NCI-H345 (cell line): Measurements from ENCODE around the gene TSGA10IP.
"Not testable (repeated sequence)": the region's sequence is repeated elsewhere in the genome, so short reads cannot be mapped to it uniquely, and the experiment has no call there.

Experiments used
- DNase-seq: peaks from one replicate; lab custom pipeline; 2025; lab: John Stamatoyannopoulos, UW

TSGA10IP gene

DNA sequence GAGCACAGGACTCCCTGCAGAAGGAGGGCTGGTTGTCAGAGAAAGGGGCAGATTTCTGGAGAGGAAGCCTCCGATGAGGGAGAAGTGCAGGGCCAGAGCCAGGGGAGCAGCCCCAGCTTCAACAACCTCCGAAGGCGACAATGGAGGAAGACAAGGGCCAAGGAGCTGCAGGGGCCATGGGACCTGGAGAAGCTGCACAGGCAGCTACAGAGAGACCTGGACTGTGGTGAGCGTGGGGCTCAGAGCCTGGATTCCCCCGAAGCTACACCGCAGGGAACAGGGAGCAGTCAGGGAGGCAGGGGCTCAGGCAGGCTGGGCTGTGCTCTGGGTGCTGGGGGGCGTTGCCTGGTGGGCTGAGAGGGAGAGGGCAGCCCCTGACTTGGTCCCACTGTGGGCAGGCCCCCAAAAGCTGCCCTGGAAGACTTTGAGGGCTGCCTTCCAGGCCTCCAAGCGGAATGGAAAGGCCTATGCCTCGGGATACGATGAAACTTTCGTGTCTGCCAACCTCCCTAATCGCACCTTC lies 2.4 kb downstream of the TSGA10IP start:
- DNase-seq = no peak

DNA sequence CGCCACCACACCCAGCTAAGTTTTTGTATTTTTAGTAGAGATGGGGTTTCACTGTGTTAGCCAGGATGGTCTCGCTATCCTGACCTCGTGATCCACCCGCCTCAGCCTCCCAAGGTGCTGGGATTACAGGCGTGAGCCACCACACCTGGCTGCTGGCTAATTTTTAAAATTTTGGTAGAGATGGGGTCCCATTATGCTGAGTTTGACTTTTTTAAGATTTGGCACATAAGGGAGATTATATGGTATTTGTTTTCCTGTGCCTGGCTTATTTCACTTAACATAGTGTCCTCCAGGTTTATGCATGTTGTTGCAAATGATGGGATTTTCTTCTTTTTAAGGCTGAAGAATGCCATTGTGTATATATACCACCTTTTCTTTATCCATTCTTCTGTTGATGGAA lies 5.4 kb downstream of the TSGA10IP start:
- DNase-seq = not testable (repeated sequence)

DNA sequence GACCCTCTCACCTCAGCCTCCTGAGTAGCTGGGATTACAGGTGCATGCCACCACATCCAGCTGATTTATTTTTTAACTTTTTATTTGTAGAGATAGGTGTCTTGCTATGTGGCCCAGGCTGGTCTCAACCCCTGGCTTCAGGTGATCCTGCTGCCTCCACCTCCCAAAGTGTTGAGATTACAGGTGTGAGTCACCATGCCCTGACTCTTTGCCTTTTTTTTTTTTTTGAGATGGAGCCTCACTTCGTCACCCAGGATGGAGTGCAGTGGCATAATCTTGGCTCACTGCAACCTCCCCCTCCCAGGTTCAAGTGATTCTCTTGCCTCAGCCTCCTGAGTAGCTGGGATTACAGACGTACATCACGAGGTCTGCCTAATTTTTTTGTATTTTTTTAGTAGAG lies 6.4 kb downstream of the TSGA10IP start:
- not testable (repeated sequence) for DNase-seq

DNA sequence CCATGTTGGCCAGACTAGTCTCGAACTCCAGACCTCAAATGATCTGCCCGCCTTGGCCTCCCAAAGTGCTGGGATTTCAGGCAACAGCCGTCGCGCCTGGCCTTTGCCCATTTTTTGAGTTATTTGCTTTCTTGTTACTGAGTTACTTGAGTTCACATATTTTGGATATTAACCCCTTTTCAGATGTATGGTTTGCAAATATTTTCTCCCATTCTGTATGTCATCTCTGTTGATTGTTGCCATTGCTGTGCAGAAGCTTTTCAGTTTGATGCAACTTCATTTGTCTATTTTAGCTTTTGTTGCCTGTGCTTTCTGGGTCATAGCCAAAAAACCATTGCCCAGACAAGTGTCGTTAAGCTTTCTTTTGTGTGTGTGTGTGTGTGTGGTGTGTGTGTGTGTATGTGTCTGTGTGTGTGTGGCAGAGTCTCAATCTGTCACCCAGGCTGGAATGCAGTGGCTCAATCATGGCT lies 6.8 kb downstream of the TSGA10IP start:
- DNase-seq = no peak

DNA sequence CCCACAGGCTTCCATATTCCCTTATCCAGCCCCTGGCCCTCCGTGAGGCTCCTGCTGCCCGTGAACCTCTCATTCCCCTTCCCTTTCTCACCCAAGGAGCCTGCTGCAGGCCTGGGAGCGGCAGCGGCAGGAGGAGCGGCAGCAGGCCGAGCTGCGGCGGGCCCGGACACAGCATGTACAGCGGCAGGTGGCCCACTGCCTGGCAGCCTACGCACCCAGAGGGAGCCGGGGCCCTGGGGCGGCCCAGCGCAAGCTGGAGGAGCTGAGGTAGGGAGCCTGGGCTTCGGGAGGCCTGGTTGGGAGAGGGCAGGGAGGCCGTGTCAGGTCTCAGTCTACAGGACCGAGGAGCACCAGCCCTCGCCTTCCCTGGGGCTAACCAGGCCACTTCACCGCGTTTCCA lies 8.2 kb downstream of the TSGA10IP start:
- DNase-seq = no peak

- no peak for DNase-seq
Measured at GRCh38 chr11:65954771-65955170, 9.5 kb downstream of the TSGA10IP start.

GRCh38 chr11:65958291-65958690 lies 13.0 kb downstream of the TSGA10IP start:
- DNase-seq = no peak

DNA sequence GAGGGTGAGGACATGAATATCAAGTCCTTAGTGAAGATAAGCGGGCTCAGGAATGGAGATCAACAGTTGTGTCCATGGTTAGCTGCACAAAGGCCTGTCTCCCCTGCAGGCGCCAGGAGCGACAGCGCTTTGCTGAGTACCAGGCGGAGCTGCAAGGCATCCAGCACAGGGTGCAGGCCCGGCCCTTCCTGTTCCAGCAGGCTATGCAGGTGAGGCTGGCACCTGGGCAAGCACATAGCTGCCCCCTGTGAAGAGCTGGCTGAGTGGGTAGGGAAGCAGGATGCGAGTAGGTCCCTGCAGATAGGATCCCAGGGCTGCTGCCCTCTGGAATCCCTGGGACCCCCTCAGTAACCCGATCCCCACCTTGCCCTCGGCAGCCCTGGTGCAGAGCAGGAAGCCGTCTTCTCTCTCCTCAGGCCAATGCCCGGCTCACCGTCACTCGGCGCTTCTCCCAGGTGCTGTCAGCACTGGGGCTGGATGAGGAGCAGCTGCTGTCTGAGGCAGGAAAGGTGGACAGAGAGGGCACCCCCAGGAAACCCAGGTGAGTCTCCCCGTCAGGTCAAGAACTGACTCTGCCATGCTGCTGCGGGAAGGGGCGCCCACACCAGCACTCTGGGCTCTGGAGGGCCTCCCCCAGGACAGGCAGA lies 13.6 kb downstream of the TSGA10IP start:
- no peak for DNase-seq

DNA sequence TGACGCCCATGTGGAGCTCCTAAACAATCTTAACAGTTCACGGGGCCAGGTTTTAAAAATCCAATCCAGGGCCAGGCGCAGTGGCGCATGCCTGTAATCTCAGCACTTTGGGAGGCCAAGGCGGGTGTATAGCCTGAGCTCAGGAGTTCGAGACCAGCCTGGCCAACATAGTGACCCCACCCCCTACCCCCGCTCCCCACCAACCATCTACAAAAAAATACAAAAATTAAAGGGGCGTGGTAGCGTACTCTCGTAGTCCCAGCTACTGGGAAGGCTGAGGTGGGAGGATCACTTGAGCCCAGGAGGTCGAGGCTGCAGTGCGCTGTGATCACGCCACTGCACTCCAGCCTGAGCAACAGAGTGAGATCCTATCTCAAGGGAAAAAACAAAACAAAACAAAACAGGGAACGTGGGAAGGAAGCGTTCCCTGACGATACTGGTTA lies 15.6 kb downstream of the TSGA10IP start:
- no peak for DNase-seq

GRCh38 chr11:65961267-65962140 lies 16.2 kb downstream of the TSGA10IP start, which contains the start of gene SART1:
Gene SART1, plus strand, starts transcription at chr11:65961734. Its CDS starts 47 bp downstream, at chr11:65961781.
- DNase-seq = peak; percentile 98

- DNase-seq = no peak
Measured at GRCh38 chr11:65962141-65962564, 16.9 kb downstream of the TSGA10IP start.

DNA sequence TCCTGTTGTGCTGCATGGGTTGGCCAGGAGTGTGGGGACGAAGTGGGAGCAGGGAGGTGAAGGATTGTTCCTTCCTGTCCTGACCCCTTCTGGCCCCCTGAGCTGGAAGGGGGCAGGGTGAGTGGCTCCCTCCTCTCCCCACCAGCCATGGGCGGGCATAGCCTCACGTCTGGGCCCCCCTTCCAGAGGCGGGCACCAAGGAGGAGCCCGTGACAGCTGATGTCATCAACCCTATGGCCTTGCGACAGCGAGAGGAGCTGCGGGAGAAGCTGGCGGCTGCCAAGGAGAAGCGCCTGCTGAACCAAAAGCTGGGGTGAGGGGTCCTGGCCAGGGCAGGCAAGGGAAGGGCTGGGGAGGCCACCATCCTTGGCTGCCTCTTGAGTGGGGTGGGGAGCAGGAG lies 19.6 kb downstream of the TSGA10IP start:
- DNase-seq = no peak

GRCh38 chr11:65965986-65966762 lies 20.9 kb downstream of the TSGA10IP start:
- DNase-seq = no peak

DNA sequence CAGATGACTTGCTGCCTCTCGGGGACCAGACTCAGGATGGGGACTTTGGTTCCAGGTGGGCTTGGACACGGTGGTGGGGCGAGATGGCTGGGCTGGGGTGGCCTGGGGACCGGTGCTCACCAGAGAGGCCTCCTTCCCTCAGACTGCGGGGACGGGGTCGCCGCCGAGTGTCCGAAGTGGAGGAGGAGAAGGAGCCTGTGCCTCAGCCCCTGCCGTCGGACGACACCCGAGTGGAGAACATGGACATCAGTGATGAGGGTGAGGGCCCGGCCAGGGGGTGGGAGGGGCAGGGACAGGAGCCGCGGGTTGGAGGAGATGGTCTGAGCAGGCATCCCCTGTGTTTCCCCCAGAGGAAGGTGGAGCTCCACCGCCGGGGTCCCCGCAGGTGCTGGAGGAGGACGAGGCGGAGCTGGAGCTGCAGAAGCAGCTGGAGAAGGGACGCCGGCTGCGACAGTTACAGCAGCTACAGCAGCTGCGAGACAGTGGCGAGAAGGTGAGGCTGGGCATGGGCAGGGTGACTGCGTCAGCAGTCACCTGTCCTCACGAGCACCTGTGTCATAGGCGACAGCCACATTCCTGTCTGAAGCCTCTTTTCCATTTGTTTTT lies 22.2 kb downstream of the TSGA10IP start:
- DNase-seq = no peak

DNA sequence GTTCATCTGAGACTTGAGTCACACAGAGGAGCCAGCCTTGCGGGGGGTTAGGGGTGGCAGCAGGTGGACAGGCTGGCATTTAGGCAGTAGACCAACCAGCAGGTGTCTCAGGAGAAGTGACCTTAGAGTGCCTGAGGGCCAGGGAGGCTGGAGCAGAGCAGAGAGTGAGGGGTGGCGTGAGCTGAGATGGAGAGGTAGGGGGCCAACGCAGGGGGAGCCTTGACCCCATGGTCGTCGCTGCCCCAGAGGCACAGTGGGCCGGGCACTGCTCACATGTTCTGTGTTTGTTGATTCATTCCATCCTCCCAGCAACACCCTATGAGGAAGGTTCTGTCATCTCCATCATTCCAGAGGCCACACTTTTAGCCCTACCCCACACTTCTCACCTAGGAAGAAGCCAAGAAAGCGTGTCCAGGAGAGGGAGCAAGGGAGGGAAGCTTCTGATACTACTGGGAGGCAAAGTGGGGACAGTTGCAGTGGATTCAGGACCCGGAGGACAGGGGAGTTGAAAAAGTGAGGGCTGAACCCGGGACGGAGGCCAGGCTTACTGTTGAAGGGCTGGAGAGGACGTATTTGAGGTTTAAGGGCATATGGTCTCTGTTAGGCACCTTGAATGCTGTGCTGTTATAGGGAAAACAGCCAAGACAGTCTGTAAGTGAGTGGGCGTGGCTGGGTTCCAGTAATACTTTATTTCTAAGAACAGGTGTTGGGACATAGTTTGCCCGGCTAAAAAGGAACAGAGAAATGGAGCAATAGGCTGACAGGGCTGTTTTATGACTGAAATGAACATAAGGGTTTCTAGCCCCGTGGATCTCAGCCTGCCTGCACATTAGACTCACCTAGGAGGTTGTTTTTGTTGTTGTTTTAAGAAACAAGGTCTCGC lies 23.6 kb downstream of the TSGA10IP start:
- no peak for DNase-seq

DNA sequence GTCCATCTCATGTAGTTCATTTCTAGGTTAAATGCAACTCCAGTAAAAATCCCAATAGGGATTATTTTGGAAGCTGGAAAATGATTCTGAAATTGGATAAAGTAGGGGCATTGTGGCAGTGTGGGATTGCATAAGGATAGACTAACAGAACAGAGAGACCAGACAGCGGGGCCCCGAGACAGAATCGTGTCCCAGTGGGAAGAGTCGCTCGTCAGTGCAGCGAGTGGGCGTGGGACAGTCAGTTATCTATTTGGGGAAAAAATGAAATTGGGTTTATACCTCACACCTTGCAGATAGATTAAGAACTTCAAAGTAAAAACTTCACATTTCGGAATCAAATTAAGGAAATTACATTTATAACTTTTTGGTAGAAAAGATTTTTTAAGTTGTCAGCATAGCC lies 26.8 kb downstream of the TSGA10IP start:
- no peak for DNase-seq

DNA sequence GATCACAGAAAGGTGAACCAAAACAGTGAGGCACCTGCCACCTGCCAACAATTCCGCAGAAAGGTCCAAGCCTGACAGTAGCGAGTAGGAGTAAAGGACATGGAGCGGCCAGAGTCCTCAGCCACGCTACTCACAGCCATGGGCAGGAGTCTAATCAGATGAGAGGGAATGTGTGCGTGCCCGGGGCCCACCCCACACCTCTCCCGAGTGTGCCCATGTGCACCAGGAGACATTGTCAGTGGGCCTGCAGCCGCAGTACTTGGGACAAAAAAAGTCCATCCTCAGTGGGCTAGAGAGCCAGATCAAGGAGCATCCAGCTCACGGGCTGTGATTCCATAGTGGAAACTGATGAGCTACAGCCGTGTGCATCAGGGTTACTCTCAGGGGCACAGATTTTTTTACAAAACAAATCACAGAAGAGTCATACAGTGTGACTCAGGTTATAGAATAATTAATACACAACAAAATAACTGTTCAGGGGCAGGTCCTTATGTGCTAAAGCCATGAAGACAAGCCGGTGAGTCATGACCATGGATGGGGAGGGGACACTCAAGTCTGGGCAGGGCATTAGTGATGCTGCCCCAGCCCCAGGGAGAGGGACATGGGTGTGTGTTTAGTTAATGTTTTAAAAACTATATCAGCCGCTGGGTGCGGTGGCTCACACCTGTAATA lies 28.3 kb downstream of the TSGA10IP start:
- no peak for DNase-seq

DNA sequence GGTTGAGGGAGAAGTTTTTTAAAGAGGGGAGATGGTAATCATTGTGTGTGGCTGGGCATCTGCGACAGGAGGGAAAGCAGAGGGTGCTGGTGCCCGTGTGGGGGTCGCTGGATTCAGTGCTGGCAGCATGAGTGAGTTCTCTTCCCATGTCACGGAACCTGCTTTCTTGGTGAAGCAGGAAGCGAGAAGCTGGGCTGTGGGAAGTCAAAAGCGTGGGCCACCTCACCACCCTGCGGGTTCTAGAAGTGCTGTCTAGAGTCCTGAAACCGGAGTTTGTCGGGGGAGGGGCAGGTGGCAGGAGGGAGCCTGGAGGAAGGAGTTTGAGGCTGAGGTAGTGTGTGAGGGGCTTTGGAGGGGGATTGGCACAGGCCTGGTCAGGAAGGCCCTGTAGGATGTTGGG lies 30.5 kb downstream of the TSGA10IP start:
- no peak for DNase-seq

DNA sequence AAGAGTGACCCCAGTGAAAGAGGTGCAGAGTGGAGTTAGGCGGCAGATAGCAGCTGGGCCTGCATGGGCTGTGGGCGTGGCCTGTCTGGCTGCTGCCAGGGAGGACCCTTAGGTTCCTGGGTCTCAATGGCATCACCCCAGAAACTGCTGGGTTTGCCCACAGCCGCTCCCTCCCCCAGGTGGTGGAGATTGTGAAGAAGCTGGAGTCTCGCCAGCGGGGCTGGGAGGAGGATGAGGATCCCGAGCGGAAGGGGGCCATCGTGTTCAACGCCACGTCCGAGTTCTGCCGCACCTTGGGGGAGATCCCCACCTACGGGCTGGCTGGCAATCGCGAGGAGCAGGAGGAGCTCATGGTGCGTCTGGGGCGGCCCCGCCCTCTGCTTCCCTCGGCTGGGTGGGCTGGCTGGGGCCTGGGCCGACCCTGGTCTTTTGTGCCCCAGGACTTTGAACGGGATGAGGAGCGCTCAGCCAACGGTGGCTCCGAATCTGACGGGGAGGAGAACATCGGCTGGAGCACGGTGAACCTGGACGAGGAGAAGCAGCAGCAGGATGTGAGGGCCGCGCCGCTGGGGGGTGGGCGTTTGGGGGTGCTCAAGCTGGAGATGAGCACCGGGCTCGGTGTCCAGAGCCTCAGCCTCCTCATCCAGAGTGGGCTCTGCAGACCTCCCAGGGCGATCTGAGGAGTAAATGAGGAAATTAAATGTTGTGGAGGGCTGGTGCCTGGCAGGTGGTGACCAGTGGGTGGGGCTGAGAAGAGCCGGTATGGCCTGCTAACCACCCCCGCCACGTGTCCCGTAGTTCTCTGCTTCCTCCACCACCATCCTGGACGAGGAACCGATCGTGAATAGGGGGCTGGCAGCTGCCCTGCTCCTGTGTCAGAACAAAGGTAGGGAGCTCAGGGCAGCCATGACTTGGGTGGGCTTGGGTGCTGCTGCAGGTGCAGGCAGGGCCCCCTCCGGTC lies 31.2 kb downstream of the TSGA10IP start:
- DNase-seq = no peak
